HG03280 (cell line): ENCODE results near the gene YWHAH.

Experiments
- ATAC-seq: cut with Tn5 transposase; IDR thresholded peaks from one replicate; pipeline ENCODE4 v1.9.1; 2021; ENCODE audit warnings: mild to moderate bottlenecking, moderate library complexity; ENCODE audit not compliant: unreplicated experiment

YWHAH gene

GRCh38 chr22:31922534-31922933 lies 21.8 kb upstream of the YWHAH start:
- ATAC-seq = no peak

- ATAC-seq = no peak
These were observed 21.2 kb upstream of the YWHAH start for GRCh38 chr22:31923136-31923535.

- no peak for ATAC-seq
These were observed 20.6 kb upstream of the YWHAH start for GRCh38 chr22:31923747-31924146.

- ATAC-seq = no peak
These were observed 19.3 kb upstream of the YWHAH start for GRCh38 chr22:31925056-31925455.

DNA sequence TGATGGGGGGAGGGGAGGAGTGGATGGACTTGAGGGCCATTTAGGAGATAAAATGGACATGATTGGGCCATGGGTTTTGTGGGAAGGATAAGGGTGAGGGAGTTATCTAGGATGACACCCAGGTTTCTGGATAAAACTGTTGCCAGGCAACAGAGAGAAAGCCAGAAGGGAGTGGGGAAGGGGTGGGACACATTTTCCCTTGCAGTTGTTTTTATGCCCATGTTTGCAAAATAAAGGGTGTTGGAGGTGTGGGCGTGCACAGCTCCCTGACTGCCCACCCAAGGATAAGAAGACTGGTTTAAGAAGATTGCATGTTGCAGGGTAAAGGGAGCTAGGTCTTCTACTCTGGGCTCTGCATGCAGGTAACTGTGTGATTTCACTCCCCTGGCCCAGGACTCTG lies 18.3 kb upstream of the YWHAH start:
- ATAC-seq = no peak

DNA sequence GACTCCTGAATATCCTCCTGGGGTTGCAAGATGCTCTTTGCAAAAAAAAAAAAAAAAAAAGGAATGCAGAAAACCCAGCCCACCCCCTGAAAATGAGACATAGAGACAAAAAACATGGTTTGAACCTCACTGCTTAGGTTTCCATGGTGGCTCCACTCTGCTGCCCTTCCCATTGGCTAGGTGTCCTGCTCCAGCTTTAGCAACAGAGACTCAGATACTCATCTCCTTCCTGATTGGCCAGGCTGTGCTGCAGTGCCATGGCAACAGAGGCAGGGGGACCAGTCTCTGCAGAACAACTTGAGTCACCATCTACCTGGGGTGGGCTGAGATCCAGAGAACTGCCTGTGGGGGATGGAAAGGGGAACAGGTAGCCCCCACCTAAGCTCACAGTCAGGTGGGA lies 17.4 kb upstream of the YWHAH start:
- no peak for ATAC-seq

GRCh38 chr22:31927562-31927961 lies 16.8 kb upstream of the YWHAH start:
- no peak for ATAC-seq

GRCh38 chr22:31929167-31929930 lies 15.0 kb upstream of the YWHAH start:
- ATAC-seq = no peak

- ATAC-seq = no peak
These were observed 11.5 kb upstream of the YWHAH start for GRCh38 chr22:31932863-31933262.

DNA sequence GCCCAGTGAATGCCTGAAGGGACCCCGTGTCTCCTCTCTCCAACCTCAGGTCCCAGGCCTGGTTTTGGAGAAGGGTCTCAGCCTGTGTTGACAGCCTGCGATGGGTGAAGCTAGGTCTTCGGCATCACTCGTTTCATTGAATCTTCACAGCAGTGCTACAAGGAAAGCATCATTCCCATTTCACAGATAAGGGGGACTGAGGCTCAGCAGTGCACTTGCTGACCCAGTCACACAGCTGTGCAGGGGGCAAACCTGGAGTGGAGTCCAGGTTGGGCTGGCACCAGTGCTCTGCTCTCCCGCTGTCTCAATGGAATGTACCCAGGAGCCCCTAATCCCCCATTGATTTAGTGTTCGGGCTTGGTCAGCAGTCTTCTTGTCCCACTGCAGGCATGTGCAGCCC lies 10.9 kb upstream of the YWHAH start:
- ATAC-seq = no peak

DNA sequence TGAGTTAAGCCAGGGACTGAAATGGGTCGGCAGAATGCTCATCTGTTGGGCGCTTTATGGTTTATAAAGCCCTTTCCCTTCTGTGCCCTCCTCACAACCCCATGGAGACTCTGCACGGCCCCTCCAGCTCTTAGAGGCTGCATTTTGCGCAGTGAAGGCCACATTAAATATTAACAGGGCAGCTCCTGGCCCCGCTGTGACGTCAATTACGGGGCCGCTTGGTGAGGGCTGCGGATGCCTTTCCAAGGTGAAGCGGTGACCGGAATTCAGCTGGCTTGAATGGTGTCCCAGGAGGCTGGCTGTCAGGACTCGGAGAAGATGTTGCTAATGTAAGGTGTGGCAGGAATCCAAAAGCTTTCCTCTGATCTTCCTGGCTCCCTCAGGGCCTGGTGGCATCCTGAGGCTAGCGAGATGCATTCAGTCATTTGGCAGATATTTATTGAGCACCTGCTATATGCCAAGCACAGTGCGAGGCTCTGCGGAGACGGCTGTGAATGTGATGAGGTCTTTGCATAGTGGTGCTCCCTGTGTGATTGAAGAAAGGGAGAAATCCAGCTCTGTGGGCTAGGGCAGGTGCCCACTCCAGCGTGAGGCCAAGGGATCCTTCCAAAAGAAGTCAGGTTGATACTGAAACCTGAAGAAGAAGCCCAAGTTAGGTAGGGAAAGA lies 10.4 kb upstream of the YWHAH start:
- no peak for ATAC-seq

DNA sequence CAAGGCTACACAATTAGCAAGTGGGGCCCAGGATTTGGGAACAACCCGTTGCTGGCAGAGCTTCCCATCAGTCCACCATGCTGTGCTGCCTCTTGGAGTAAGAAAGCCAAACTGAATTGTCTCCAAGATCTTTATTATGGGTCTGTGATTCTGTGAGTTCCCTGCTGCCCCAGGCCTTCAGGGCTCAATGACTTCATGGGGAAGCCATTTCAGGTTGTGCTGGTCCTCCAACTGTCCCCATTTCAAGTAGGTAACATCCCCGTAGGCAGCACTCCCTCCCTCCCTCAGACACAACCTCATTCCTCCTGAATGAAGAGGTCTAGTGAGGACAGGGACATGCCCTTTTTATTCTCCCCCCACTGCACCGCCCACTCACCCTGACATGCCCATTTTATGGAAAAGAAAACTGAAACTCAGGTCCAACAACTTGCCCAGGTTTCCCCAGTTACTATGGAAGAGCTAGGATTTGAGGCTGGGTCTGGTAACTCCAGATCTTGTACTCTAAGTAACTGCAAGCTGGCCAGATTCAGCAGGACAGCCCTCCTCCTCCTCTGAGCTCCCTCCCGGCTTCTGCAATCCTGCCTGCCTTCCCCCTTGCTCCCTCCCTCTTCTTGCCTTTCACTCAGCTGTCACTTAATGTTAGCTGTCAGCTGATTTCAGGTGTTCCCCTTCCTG lies 8.2 kb upstream of the YWHAH start:
- ATAC-seq = no peak

- ATAC-seq = no peak
These were observed 7.0 kb upstream of the YWHAH start for GRCh38 chr22:31937341-31937740.

GRCh38 chr22:31938296-31938695 lies 6.0 kb upstream of the YWHAH start:
- no peak for ATAC-seq

GRCh38 chr22:31940506-31940905 lies 3.8 kb upstream of the YWHAH start:
- ATAC-seq = no peak

DNA sequence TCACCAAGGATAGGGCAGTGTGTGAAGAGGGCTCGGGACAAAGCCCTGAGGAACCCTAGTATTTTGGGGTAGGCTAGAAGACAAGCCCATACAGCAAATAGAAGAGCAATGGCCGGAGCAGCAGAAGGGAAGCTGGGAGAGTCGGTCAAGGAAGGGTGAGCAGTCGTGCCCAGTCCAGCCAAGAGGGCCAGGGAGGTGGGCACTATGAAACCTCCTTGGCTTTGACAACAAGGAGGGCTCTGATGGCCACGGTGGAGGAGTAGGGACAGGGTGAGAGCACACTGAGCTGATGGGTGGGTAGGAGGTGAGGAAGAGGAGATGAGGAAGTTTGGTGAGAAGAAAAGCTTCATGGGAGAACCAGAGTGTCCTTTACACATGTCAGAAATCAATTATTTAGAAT lies 2.2 kb upstream of the YWHAH start:
- ATAC-seq = no peak

- no peak for ATAC-seq
These were observed 943 bp upstream of the YWHAH start for GRCh38 chr22:31943206-31943977.

GRCh38 chr22:31944700-31945442 lies 536 bp downstream of the YWHAH start:
- ATAC-seq = peak; percentile 21

DNA sequence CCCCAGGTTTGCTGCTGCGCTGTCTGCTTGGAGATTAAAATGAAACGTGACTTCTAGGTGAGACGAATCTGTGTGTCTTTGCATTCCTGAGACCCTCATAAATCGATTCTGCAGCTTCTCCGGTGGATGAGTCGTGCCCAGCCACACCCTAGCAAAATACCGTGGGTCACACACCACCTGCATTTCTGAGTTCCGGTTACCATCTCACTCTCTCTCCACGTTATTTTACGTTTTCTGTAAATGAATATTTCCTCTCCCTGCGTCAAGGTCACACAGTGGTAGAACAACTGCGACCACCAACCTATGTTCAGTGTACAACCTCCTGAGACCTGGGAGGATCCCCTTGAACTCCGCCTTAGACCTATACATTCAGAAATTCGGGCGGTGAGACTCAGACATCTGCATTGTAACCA lies 1.1 kb downstream of the YWHAH start:
- no peak for ATAC-seq

DNA sequence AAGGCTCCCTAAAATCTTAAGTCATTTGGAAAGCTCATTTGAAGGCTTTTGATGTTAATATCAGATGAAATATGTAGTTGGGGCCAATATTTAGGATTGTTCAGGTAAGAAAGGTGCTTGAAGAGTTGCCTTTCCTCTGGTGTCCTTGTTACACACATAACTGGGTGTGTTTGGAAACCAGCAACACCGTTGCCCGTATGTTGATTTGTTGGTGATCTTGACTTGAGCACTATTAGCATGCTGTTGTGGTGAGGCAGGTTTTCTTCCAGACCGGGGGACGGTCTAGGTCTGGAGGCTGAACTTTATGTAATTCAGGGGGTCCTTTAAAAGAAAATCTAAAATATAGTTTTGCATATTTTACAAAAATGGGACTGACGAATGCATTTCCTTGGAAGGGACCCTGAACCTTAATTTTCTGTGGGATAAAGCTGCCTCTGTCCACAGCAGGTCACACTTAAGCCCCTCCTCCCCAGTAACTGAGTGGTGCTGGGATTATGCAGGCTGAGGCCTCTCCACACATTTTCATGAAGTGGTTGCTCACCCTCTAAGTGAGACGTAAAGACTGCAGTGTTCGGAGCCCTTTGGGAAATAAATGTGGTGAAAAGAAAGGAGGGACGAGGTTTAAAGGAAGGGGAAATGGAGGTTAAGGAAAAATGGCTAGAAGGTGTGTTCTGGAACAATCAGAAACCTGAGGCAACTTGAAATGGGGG lies 1.8 kb downstream of the YWHAH start:
- ATAC-seq = no peak
